GM23338 (cell line): ENCODE results near the gene RMI1.

ENCODE experiments used
- CTCF ChIP-seq, 2 experiments: fragments of 200-600 bp in 1 of 2; sonication (generic) in 1 of 2; conservative IDR thresholded peaks; 2 replicates each; pipeline versions ENCODE4 v1.5.1 to v1.6.1; 2016 to 2017; ENCODE audit warnings: antibody characterized with exemption in 2 of 2, low read depth in 2 of 2, mild to moderate bottlenecking in 2 of 2, moderate library complexity in 1 of 2
- EZH2 ChIP-seq: fragments of 200-600 bp; sonication (generic); IDR thresholded peaks from one replicate; pipeline ENCODE4 v1.8.0; 2017; ENCODE audit warnings: antibody characterized with exemption, mild to moderate bottlenecking, low read depth; ENCODE audit not compliant: unreplicated experiment

- TF ChIP-seq CTCF (conservative IDR thresholded peaks at IDR 0.05; ENCODE audit: low read depth in 2 of 2) (no peak), EZH2 (no peak)
These were observed 43.5 kb downstream of the RMI1 start for GRCh38 chr9:84024041-84024575.
